GM12801 (cell line): ENCODE measurements around the gene HMGXB3.

ENCODE experiments used
- CTCF ChIP-seq: IDR thresholded peaks from one replicate; pipeline ENCODE4 v1.5.1; 2011; ENCODE audit warnings: control low read depth; ENCODE audit not compliant: insufficient read length; ENCODE audit errors: extremely low read depth

HMGXB3 gene

GRCh38 chr5:150038547-150038946, 38.0 kb downstream of the HMGXB3 start:
- no peak for TF ChIP-seq CTCF

- no peak for TF ChIP-seq CTCF
Measured at GRCh38 chr5:150042459-150042858, 41.9 kb downstream of the HMGXB3 start.

GRCh38 chr5:150043657-150044328, 43.3 kb downstream of the HMGXB3 start:
- TF ChIP-seq CTCF, result no peak

GRCh38 chr5:150044329-150044681, 43.8 kb downstream of the HMGXB3 start:
- TF ChIP-seq CTCF, result no peak

GRCh38 chr5:150044712-150045111, 44.2 kb downstream of the HMGXB3 start:
- no peak for TF ChIP-seq CTCF

GRCh38 chr5:150045549-150045948, 45.0 kb downstream of the HMGXB3 start:
- no peak for TF ChIP-seq CTCF

GRCh38 chr5:150046031-150046430, 45.5 kb downstream of the HMGXB3 start:
- no peak for TF ChIP-seq CTCF
